Loucy (cell line): ENCODE results near the gene VEGFD.

Experiments
- H2AFZ ChIP-seq: fragments of 200-600 bp; sonication (generic); 2 replicates; pipeline ENCODE4 v1.6.0; 2016; ENCODE audit warnings: antibody characterized with exemption, mild to moderate bottlenecking, low read length, moderate library complexity
- H3F3A ChIP-seq: fragments of 200-600 bp; 2 replicates; pipeline ENCODE4 v1.6.0; 2016; ENCODE audit warnings: antibody characterized with exemption, low read depth, mild to moderate bottlenecking
- H3K27me3 ChIP-seq: fragments of 200-600 bp; sonication (generic); 2 replicates; pipeline ENCODE4 v1.6.1; 2014; ENCODE audit warnings: low read length, mild to moderate bottlenecking; ENCODE audit not compliant: insufficient read depth, poor library complexity, severe bottlenecking
- H3K36me3 ChIP-seq: fragments of 200-600 bp; sonication (generic); 2 replicates; pipeline ENCODE4 v1.6.1; 2016; ENCODE audit warnings: low read length; ENCODE audit not compliant: insufficient read depth
- H3K4me1 ChIP-seq: fragments of 200-600 bp; sonication (generic); 2 replicates; pipeline ENCODE4 v1.5.1; 2014; ENCODE audit warnings: low read length, mild to moderate bottlenecking; ENCODE audit not compliant: insufficient read depth, poor library complexity, severe bottlenecking
- H3K4me2 ChIP-seq: fragments of 200-600 bp; sonication (generic); 2 replicates; pipeline ENCODE4 v1.6.0; 2014; ENCODE audit warnings: antibody characterized with exemption, low read length, low read depth, mild to moderate bottlenecking; ENCODE audit not compliant: poor library complexity, severe bottlenecking
- H3K4me3 ChIP-seq: fragments of 200-600 bp; sonication (generic); 2 replicates; pipeline ENCODE4 v1.5.1; 2014; ENCODE audit warnings: low read length, mild to moderate bottlenecking, mixed read lengths; ENCODE audit not compliant: poor library complexity, severe bottlenecking
- H3K79me2 ChIP-seq: fragments of 200-600 bp; sonication (generic); 2 replicates; pipeline ENCODE4 v1.6.1; 2014; ENCODE audit warnings: low read length; ENCODE audit not compliant: insufficient read depth
- H3K9ac ChIP-seq: fragments of 200-600 bp; sonication (generic); 2 replicates; pipeline ENCODE4 v1.6.0; 2014; ENCODE audit warnings: mild to moderate bottlenecking, low read depth, low read length, moderate library complexity; ENCODE audit not compliant: poor library complexity, severe bottlenecking
- H3K9me2 ChIP-seq: fragments of 200-600 bp; sonication (generic); replicated peaks from 2 replicates; pipeline ENCODE4 v1.6.1; 2016; ENCODE audit warnings: low read depth, low read length, mixed read lengths
- H3K9me3 ChIP-seq: fragments of 200-600 bp; sonication (generic); 2 replicates; pipeline ENCODE4 v1.6.1; 2014; ENCODE audit warnings: mild to moderate bottlenecking, antibody characterized with exemption, low read length, low read depth; ENCODE audit not compliant: insufficient read depth
- H4K20me1 ChIP-seq: fragments of 200-600 bp; sonication (generic); 2 replicates; pipeline ENCODE4 v1.6.0; 2014; ENCODE audit warnings: antibody characterized with exemption, low read length, mild to moderate bottlenecking; ENCODE audit not compliant: insufficient read depth, poor library complexity, severe bottlenecking
- CTCF ChIP-seq: fragments of 200-600 bp; sonication (generic); conservative IDR thresholded peaks from 2 replicates; pipeline ENCODE4 v1.5.1; 2014; ENCODE audit warnings: mild to moderate bottlenecking, antibody characterized with exemption, low read length
- EZH2phosphoT487 ChIP-seq: fragments of 200-600 bp; IDR thresholded peaks from 2 replicates; pipeline ENCODE4 v1.6.1; 2018; ENCODE audit warnings: antibody characterized with exemption, mild to moderate bottlenecking, moderate library complexity, borderline replicate concordance

Gene VEGFD

GRCh38 chrX:15344106-15344505, 40.1 kb downstream of the VEGFD start:
- TF ChIP-seq EZH2phosphoT487 (no peak), CTCF (no peak)
- H3K79me2 ChIP-seq: no peaks in the 10 kb centered on the region
- H3K4me3 ChIP-seq: no peak overlapping the region
- H3K9me3 ChIP-seq: no peaks in the 10 kb centered on the region
- H3K4me1 ChIP-seq: no peaks in the 10 kb centered on the region
- no peaks in the 10 kb centered on the region for H3F3A ChIP-seq
- no peak overlapping the region for H3K9ac ChIP-seq
- no peak overlapping the region for H2AFZ ChIP-seq
- H3K36me3 ChIP-seq: no peaks in the 10 kb centered on the region
- H4K20me1 ChIP-seq: no peaks in the 10 kb centered on the region
- H3K4me2 ChIP-seq: no peak overlapping the region
- H3K27me3 ChIP-seq: no peaks in the 10 kb centered on the region
- no peaks in the 10 kb centered on the region for H3K9me2 ChIP-seq

GRCh38 chrX:15343075-15343476, 41.1 kb downstream of the VEGFD start:
- Histone ChIP-seq H3K9ac (no peak overlapping the region), H3K4me1 (no peaks in the 10 kb centered on the region), H3K79me2 (no peaks in the 10 kb centered on the region), H4K20me1 (no peaks in the 10 kb centered on the region), H3K36me3 (no peaks in the 10 kb centered on the region), H3K9me3 (no peaks in the 10 kb centered on the region), H2AFZ (no peak overlapping the region), H3F3A (no peaks in the 10 kb centered on the region), H3K4me3 (no peak overlapping the region), H3K9me2 (no peaks in the 10 kb centered on the region), H3K27me3 (no peaks in the 10 kb centered on the region), H3K4me2 (no peak overlapping the region)
- no peak for TF ChIP-seq EZH2phosphoT487
- TF ChIP-seq CTCF: no peak

- H3K36me3 ChIP-seq: no peaks in the 10 kb centered on the region
- no peaks in the 10 kb centered on the region for H3K9me3 ChIP-seq
- no peak overlapping the region for H3K4me2 ChIP-seq
- H3K4me3 ChIP-seq: no peak overlapping the region
- no peak for TF ChIP-seq CTCF
- no peak for TF ChIP-seq EZH2phosphoT487
- H3K9ac ChIP-seq: no peak overlapping the region
- no peaks in the 10 kb centered on the region for H4K20me1 ChIP-seq
- H3K79me2 ChIP-seq: no peaks in the 10 kb centered on the region
- H3K9me2 ChIP-seq: no peaks in the 10 kb centered on the region
- H2AFZ ChIP-seq: no peak overlapping the region
- peaks cover 5% of the 10 kb centered on the region for H3K4me1 ChIP-seq
- no peaks in the 10 kb centered on the region for H3F3A ChIP-seq
- no peaks in the 10 kb centered on the region for H3K27me3 ChIP-seq
Measured at GRCh38 chrX:15340867-15341266, 43.3 kb downstream of the VEGFD start.
